Peyer's patch (tissue), 4 donors: ENCODE measurements around the gene CREB3L1.

ENCODE experiments used
- CTCF ChIP-seq, 6 experiments: fragments of 450-650 bp in 4 of 6; fragments of 200-600 bp in 2 of 6; sonication (generic) in 1 of 6; IDR thresholded peaks; one replicate each; pipeline ENCODE4 v1.5.1; 2017 to 2019; ENCODE audit warnings: antibody characterized with exemption in 6 of 6, mild to moderate bottlenecking in 3 of 6, moderate library complexity in 1 of 6
- POLR2A ChIP-seq, 2 donors: fragments of 450-650 bp; IDR thresholded peaks; one replicate each; pipeline ENCODE4 v1.5.1; 2017; ENCODE audit warnings: antibody characterized with exemption in 2 of 2, mild to moderate bottlenecking in 2 of 2, moderate library complexity in 2 of 2

- TF ChIP-seq CTCF (IDR thresholded peaks at IDR 0.05) (no peak), POLR2A (IDR thresholded peaks at IDR 0.05) (no peak)
Observed at GRCh38 chr11:46338988-46339666, 61.7 kb downstream of the CREB3L1 start.
